GDM1 (cell line): ENCODE measurements around the gene CD1B.
"Not testable (repeated sequence)": the region's sequence is repeated elsewhere in the genome, so short reads cannot be mapped to it uniquely, and the experiment has no call there.

Source experiments
- DNase-seq: peaks from one replicate; lab custom pipeline; 2025; lab: John Stamatoyannopoulos, UW

Gene CD1B

GRCh38 chr1:158328426-158328825 is 2.9 kb downstream of the CD1B start:
- no peak for DNase-seq

GRCh38 chr1:158327481-158327880 is 3.9 kb downstream of the CD1B start:
- DNase-seq: no peak

- DNase-seq: no peak
Observed at GRCh38 chr1:158324395-158324794, 6.9 kb downstream of the CD1B start.

GRCh38 chr1:158323866-158324265 is 7.5 kb downstream of the CD1B start:
- DNase-seq: no peak

GRCh38 chr1:158311066-158311465 is 20.3 kb downstream of the CD1B start:
- no peak for DNase-seq

- no peak for DNase-seq
Observed at GRCh38 chr1:158310623-158311022, 20.7 kb downstream of the CD1B start.

- DNase-seq: no peak
Observed at GRCh38 chr1:158295791-158296190, 35.5 kb downstream of the CD1B start.

- peak; percentile 59 for DNase-seq
Observed at GRCh38 chr1:158290321-158290844, 40.9 kb downstream of the CD1B start.

- no peak for DNase-seq
Observed at GRCh38 chr1:158289811-158290210, 41.5 kb downstream of the CD1B start, which contains the start of gene CD1C. TSS of gene CD1C (plus strand) at chr1:158289923. CDS start at chr1:158290065, 142 bp downstream.

GRCh38 chr1:158286941-158287346 is 44.4 kb downstream of the CD1B start:
- DNase-seq: no peak

GRCh38 chr1:158286487-158286886 is 44.8 kb downstream of the CD1B start:
- no peak for DNase-seq

- DNase-seq: peak; percentile 95
Observed at GRCh38 chr1:158285756-158286241, 45.5 kb downstream of the CD1B start.

GRCh38 chr1:158283965-158284364 is 47.4 kb downstream of the CD1B start:
- DNase-seq: no peak

- DNase-seq: not testable (repeated sequence)
Observed at GRCh38 chr1:158282421-158282820, 48.9 kb downstream of the CD1B start.
